Left ventricle myocardium superior (tissue), 1 donor: ENCODE measurements around the gene PDCD11. TPM values are rescaled to one million over a fixed set of nuclear protein-coding genes. Genes with fewer than 3 reads are reported as not detected.

Experiments
- ATAC-seq: fragments of 200-7000 bp; cut with Tn5 transposase; one replicate; pipeline ENCODE4 v1.9.1; 2020; ENCODE audit warnings: mild to moderate bottlenecking, moderate library complexity
- DNase-seq: peaks from one replicate; pipeline ENCODE4 v3.0.0-alpha.2; 2020
- intact Hi-C: fragments of 100-400 bp; cut with micrococcal nuclease; formaldehyde crosslinking; loops from one replicate; pipeline ENCODE4 v1.11.0; 2022
- total RNA-seq: library from RNA; stranded (reverse); fragmentation: NEBNext Ultra II Directional; extraction: Animal tissue kit (Norgen Biotek cat#: 25700); gene quantifications from one replicate; pipeline ENCODE4 v1.2.1, GENCODE V29; 2021
- donor health status: DM: no; HTN: yes; CAD: no; lungs with severe emphysema.

PDCD11 gene
- total RNA-seq, 1 donor from 2014 or later, result 12.1 TPM

- DNase-seq (peak; percentile 77), ATAC-seq (peak; percentile 44)
- intact Hi-C loops, result no loop called here
Observed at GRCh38 chr10:103448746-103449145, 52.3 kb downstream of the PDCD11 start.

GRCh38 chr10:103449208-103450144 lies 53.0 kb downstream of the PDCD11 start:
- no peak for DNase-seq
- ATAC-seq, result no peak
- intact Hi-C loops, result no loop called here

- no peak for ATAC-seq
- no peak for DNase-seq
- intact Hi-C loops, result no loop called here
Observed at GRCh38 chr10:103450201-103450695, 53.8 kb downstream of the PDCD11 start.

GRCh38 chr10:103451091-103451813 lies 54.8 kb downstream of the PDCD11 start:
- peak; percentile 85 for DNase-seq
- intact Hi-C loops, result no loop called here
- ATAC-seq, result peak; percentile 75

GRCh38 chr10:103451831-103452505 lies 55.5 kb downstream of the PDCD11 start, which contains the start of gene CALHM2:
CALHM2 (minus strand) TSS chr10:103452370; CDS start chr10:103449941, 2,429 bp downstream.
- DNase-seq, result peak; percentile 82
- peak; percentile 79 for ATAC-seq
- intact Hi-C loops, result no loop called here

DNA sequence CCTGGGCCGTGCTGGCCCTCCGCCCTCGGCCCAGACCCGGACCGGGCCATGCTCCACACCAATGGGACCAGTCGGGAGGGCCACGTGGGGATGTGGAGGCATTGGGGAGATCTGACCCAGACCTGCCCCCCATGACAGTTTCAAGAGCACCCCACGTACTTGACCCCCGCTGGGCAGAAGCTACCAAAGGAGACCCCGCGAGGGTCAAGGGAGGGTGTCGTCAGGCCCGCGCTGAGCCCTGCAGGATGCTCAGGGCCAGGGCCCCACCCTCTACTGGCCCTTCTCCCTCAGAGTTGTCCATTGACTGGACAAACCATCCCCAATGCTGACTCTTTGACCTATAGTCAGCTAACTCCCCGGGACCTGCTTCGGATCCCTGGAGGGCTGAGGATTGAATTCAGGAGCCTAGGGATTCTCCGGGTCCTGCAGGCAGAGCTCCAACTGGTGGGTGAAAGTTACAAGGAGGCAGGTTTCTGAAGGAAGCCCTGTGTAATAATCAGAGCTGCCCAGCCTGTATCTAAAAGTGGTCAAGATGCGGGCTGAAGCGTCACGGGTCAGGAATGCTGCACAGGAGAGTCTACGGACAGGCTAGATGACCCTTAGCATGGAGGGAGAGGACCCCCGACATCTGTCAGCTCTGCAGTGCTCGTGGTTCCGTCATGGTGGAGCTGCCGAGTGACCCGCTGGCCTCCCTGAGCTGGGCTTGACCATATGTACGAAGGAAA lies 56.2 kb downstream of the PDCD11 start:
- DNase-seq (no peak), ATAC-seq (no peak)
- intact Hi-C loops, result no loop called here

DNA sequence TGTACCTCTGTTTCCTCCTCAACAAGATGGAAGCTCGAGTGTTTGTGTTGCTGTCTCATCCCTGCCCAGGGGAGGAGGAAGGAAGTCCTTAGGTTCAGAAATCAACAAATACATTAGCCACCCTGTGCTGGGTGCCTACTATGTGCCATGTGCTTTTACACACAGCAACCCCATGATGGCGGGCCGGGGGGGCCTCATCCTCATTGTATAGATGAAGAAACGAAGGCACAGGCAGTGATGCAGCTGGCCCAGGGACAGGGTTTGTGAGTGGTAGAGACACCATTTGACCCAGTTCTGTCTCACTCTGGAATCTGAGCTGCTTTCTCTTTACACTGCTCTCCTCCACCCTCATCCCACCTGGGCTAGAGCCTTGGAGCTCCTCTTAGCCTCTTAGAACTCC lies 57.6 kb downstream of the PDCD11 start:
- ATAC-seq, result no peak
- DNase-seq, result no peak
- intact Hi-C loops, result no loop called here

GRCh38 chr10:103455235-103455634 lies 58.8 kb downstream of the PDCD11 start:
- ATAC-seq (no peak), DNase-seq (no peak)
- intact Hi-C loops, result no loop called here

GRCh38 chr10:103456074-103456660 lies 59.7 kb downstream of the PDCD11 start:
- no peak for ATAC-seq
- no peak for DNase-seq
- intact Hi-C loops, result no loop called here

DNA sequence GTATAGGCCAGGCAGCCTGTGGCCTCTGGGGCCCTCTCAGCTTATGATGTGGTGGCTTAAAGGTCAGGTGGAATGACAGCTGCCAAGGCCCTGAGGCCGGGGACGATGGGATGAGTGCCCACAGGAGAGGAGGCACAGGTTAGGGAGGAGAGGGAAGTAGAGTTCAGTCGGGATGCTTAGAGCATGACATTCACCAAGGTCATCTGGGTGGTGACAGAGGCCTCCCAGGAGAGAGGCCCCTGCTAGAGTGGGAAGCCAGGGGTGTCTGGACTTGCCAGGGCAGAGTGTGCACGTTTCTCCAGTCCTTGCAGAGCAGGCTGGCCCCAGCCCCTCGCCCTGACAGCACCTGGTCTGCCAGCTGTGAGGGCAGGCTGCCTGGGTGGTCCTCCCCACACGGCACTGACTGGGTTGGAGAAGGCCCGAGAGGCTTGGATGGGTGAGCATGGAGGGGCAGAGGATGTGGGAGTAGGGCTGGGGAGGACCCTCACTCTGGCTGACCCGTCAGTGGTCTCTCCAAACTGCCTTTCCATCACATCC lies 60.8 kb downstream of the PDCD11 start:
- ATAC-seq, result no peak
- intact Hi-C loops, result no loop called here
- DNase-seq, result no peak

DNA sequence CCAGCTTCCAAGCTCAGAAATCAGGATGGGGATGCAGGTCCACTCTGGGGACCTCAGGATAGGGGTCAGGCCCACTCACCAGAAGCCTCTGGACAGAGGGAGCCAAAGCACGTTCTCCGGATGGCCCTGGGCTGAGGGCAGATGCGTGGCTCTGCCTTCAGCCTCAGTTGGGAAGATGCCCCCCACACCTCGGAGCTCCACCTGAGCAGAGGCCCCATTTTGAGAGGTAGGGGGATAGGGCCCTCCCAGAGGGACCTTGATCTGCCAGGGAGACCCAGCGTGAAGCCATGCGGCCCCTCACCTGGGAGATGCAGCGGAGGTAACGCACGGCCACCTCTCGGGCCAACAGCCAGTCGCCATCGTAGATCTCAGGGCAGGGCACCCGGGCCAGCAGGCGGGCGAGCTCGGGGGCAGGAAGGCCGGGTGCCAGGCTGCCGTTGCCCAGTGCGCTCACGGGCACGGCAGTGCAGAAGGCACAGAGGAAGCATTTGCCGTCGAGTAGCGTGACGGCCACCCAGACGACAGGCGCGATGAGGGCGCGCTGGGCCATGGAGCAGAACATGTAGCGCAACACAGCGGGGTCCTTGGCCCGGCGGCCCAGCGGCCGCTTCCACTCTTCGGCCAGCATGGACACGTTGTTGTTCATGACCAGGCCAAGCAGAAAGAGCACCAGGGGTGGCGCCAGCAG lies 61.6 kb downstream of the PDCD11 start:
- ATAC-seq (no peak), DNase-seq (no peak)
- intact Hi-C loops, result no loop called here

- ATAC-seq (no peak), DNase-seq (no peak)
- intact Hi-C loops, result no loop called here
Observed at GRCh38 chr10:103458720-103459119, 62.3 kb downstream of the PDCD11 start, which contains the start of gene CALHM1. CALHM1 (minus strand) TSS chr10:103458900; CDS start chr10:103458751, 149 bp downstream.

DNA sequence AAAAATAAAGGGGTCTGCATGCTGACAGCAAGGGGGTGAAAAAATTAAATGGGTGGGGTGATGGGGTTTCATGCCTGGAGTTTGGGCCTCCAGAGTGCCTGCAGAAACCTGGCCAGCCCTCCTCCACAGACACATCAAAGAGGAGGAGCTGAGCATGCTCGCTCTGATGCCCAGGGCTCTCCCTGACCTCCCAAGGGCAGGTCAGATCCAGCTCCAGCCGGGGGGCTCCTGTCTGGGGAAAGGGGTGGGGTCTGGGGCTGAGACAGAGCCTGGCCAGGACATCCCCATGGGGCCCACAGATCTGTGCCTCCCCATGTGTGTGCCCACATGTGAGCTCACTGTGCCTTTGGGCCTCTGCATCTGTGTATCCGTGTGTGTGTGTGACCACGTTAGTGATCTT lies 63.2 kb downstream of the PDCD11 start:
- intact Hi-C loops, result no loop called here
- ATAC-seq (no peak), DNase-seq (no peak)

- intact Hi-C loops, result no loop called here
- ATAC-seq (no peak), DNase-seq (no peak)
Observed at GRCh38 chr10:103463499-103463898, 67.1 kb downstream of the PDCD11 start.

- intact Hi-C loops, result no loop called here
- ATAC-seq, result no peak
- no peak for DNase-seq
Observed at GRCh38 chr10:103465411-103466179, 69.2 kb downstream of the PDCD11 start.

DNA sequence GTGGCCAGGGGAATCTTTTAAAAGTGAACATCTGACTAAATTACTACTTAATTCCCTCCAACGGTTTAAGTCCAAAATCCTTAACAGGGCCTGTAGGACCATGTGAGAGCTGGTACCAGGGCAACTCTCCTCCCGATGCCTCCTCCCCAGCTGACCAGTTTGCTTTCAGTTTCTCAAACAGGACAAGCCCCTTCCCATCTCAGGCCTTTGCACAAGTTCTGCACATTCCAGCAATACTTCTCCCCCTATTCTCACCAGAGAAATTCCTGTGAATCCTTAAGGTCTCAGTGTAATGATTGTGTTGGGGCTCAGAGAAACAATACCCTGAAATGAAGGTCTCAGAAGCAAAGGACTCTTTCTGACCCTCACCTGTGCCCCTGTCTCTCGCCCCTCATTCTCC lies 70.3 kb downstream of the PDCD11 start:
- intact Hi-C loops, result no loop called here
- ATAC-seq, result no peak
- DNase-seq, result no peak

GRCh38 chr10:103467406-103467805 lies 71.0 kb downstream of the PDCD11 start:
- ATAC-seq (no peak), DNase-seq (no peak)
- intact Hi-C loops, result no loop called here
